GM21447 (cell line): Measurements from ENCODE around the gene WDR93.

Experiments
- ATAC-seq: cut with Tn5 transposase; IDR thresholded peaks from one replicate; pipeline ENCODE4 v1.9.1; 2021; ENCODE audit not compliant: unreplicated experiment

The WDR93 gene

GRCh38 chr15:89662893-89663626 lies 27.6 kb upstream of the WDR93 start:
- no peak for ATAC-seq

- ATAC-seq, result no peak
Observed at GRCh38 chr15:89664441-89665350, 25.9 kb upstream of the WDR93 start.

GRCh38 chr15:89665449-89666181 lies 25.0 kb upstream of the WDR93 start:
- no peak for ATAC-seq

- no peak for ATAC-seq
Observed at GRCh38 chr15:89666184-89666857, 24.3 kb upstream of the WDR93 start.

GRCh38 chr15:89666858-89667705 lies 23.5 kb upstream of the WDR93 start:
- no peak for ATAC-seq

GRCh38 chr15:89667706-89667960 lies 23.0 kb upstream of the WDR93 start:
- ATAC-seq, result no peak

- ATAC-seq, result no peak
Observed at GRCh38 chr15:89668171-89668570, 22.4 kb upstream of the WDR93 start.

- ATAC-seq, result no peak
Observed at GRCh38 chr15:89669309-89669865, 21.2 kb upstream of the WDR93 start.

GRCh38 chr15:89669941-89670340 lies 20.7 kb upstream of the WDR93 start:
- no peak for ATAC-seq

- no peak for ATAC-seq
Observed at GRCh38 chr15:89670971-89671560, 19.5 kb upstream of the WDR93 start.

GRCh38 chr15:89671687-89672086 lies 18.9 kb upstream of the WDR93 start:
- no peak for ATAC-seq

- ATAC-seq, result no peak
Observed at GRCh38 chr15:89672221-89673164, 18.1 kb upstream of the WDR93 start.

GRCh38 chr15:89673165-89673512 lies 17.5 kb upstream of the WDR93 start:
- ATAC-seq, result no peak

- ATAC-seq, result no peak
Observed at GRCh38 chr15:89674526-89674925, 16.1 kb upstream of the WDR93 start.

GRCh38 chr15:89675606-89676005 lies 15.0 kb upstream of the WDR93 start:
- no peak for ATAC-seq

- no peak for ATAC-seq
Observed at GRCh38 chr15:89677381-89677780, 13.2 kb upstream of the WDR93 start.

GRCh38 chr15:89679212-89679611 lies 11.4 kb upstream of the WDR93 start, which contains the start of gene PLIN1:
PLIN1 (minus strand) TSS chr15:89679367; CDS start chr15:89677489, 1,878 bp downstream.
- no peak for ATAC-seq

GRCh38 chr15:89680282-89680873 lies 10.2 kb upstream of the WDR93 start:
- ATAC-seq, result no peak
